Measurements from ENCODE around the gene MYRF.
A peak's percentile ranks its signal among the peaks of the same experiment; 100 is the strongest.

The MYRF gene

GRCh38 chr11:61793083-61793828 lies 40.8 kb downstream of the MYRF start:
- no peak for DNase-seq (ENCODE audit: low spot score)

GRCh38 chr11:61793829-61794204 lies 41.4 kb downstream of the MYRF start:
- no peak for DNase-seq (ENCODE audit: low spot score)

DNA sequence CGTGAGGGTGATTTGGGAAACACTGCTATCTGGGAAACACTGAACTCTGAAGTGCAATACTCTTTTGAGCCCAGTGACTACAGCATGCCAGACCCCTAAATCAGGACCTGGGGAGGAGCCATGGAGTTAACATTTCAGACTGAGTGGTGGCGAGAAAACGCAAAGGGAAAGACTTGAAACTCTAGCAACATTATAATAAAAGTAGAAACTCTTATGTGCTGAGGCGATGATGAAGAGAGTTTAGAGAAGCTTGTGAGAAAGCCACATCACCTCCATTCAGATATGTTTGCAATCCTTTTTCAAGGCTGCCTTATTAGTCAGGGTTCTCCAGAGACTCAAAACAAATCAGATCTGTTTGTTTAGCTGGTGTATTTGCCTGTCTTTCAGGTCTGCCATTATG lies 42.1 kb downstream of the MYRF start:
- DNase-seq (ENCODE audit: low spot score) = no peak

DNA sequence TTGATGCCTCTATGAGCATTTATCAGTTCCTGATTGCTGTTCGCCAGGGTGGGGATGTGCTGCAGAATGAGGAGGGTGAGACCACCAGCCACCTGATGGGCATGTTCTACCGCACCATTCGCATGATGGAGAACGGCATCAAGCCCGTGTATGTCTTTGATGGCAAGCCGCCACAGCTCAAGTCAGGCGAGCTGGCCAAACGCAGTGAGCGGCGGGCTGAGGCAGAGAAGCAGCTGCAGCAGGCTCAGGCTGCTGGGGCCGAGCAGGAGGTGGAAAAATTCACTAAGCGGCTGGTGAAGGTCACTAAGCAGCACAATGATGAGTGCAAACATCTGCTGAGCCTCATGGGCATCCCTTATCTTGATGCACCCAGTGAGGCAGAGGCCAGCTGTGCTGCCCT lies 43.0 kb downstream of the MYRF start:
- no peak for DNase-seq (ENCODE audit: low spot score)

- DNase-seq (ENCODE audit: low spot score) = no peak
Measured at GRCh38 chr11:61795876-61796526, 43.6 kb downstream of the MYRF start.

- DNase-seq (ENCODE audit: low spot score) = peak; percentile 78
Measured at GRCh38 chr11:61797263-61797944, 45.0 kb downstream of the MYRF start.

- DNase-seq (ENCODE audit: low spot score) = no peak
Measured at GRCh38 chr11:61799665-61800284, 47.3 kb downstream of the MYRF start.

DNA sequence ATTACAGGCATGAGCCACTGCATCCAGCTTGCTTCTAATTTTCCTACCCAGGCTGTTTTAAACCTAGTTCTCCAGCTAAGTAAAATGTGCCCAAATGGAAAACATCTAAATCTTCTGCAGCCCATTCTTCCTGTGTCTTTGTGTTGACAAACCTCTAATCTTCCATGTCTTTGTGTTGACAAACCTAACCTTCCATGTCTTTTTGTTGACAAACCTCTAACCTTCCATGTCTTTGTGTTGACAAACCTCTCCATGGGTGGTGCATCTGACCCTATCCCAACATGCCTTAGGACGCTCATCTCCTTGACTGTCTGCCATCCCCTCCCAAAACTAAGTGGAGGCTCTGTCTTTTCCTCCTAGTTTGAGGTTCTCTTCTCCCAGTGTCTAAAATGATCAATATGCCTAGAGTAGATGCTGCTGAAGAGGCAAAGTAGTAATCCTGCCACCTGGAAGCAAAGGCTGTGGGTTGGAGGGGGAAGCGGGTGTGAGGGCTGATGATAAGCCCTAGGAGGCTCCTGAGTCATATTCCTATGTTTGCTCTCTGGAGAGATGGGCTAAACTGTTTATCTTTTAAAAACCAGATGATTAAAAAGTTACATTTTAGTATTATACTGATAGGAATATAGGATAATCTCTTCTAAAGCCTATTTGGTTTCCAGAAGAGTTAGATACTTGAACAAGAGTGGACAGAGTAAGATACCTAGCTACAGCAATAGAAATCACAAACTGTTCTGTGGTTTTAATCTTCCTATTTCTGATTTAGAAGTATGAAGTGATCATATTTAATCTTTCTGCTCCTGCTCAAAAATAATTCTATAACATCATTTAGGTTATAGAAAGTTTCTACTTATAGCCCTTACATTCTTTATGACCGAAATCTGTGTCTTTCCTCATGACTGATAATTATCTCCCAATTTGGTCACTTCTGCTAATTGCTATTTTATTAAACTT lies 48.2 kb downstream of the MYRF start:
- no peak for DNase-seq (ENCODE audit: low spot score)

DNA sequence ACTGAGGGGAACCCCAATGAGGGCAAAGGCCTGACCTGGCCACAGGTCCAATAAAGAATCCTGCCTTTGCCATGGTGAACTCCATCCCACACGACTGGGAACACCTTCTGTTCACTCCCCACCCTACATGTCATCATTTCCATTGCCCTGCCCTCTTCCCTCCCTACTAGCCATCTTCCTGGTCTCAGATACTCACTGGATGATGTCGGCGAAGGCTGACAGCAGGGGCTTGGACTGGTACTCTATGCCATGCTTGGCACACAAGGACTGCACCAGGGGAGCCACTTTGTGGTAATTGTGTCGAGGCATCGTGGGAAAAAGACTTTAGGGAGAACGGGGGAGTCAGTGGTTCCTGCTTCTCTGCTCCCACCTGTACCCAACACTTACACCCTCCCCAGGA lies 50.2 kb downstream of the MYRF start:
- DNase-seq (ENCODE audit: low spot score) = no peak

- DNase-seq (ENCODE audit: low spot score) = no peak
Measured at GRCh38 chr11:61803889-61804647, 51.6 kb downstream of the MYRF start.

DNA sequence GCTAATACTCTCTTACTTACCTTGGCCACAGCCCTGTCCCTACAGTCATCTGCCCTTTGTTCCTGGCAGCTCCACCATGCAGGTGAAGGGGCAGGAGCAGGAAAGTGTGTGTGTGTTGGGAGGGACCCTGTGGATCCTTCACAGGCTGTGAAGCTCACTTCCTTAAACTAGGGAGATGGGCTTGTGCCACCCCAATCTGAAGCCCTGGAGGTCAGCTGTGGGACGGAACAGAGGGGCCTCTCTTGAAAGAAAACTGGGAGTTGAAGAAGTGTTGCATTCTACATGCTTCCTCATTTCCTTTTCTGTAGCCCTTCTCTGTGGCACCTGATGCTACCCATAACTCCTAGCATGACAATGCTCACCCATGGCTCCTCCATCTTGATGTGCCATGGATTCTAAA lies 52.7 kb downstream of the MYRF start:
- no peak for DNase-seq (ENCODE audit: low spot score)

- no peak for DNase-seq (ENCODE audit: low spot score)
Measured at GRCh38 chr11:61806785-61807184, 54.3 kb downstream of the MYRF start.

DNA sequence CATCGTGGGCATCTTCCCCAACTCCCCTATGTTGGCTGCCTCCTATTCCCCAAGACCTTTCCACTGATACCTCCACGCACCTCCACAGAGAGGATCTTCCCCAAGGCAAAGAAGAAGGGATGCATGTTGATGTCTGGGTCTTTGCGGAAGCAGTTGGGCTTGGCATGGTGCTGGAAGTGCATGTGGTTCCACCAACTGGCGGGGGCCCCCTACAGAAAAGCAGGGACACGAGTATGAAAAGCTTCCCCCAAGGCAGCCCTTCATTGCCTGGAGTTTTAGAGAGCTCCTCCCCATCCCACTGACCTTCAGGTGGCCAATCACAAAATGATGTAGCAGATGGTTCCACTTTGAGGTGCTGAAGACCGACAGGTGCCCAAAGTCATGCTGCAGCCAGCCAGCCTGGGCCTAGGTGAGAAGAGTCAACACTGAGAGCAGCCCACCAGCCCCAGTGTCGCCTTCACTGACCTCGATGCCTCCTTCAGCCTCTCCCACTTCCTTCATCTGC lies 58.3 kb downstream of the MYRF start:
- no peak for DNase-seq (ENCODE audit: low spot score)

GRCh38 chr11:61811831-61812230 lies 59.4 kb downstream of the MYRF start:
- no peak for DNase-seq (ENCODE audit: low spot score)

- no peak for DNase-seq (ENCODE audit: low spot score)
Measured at GRCh38 chr11:61812736-61813411, 60.4 kb downstream of the MYRF start.

DNA sequence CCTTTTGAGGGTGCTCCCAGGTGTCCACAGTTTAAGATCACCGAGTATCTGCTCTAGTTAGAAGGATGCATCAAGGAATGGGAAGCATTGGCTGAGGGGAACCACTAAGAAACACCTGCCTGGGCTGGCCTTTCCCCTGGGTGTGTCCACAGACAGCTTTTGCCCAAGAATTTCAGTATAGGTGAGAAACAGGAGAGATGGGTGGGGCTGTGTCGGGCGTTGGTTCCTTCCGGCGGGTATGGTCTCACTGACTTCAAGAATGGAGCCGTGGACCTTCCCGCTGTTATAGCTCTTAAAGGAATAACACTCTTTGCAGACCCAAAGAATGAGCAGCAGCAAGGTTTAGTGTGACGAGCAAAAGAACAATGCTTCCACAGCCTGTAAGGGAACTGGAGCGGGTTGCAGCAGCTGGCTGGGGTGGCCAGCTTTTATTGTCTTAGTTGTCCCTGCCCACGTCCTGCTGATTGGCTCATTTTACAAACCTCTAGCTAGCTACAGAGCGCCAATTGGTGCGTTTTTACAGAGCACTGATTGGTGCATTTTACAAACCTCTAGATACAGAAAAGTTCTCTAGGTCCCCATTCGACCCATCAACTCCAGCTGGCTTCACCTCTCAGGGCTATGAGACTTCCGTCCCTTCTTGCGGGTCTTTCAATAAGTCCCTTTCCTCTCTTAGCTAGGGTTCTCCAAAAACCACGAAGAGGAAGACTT lies 62.0 kb downstream of the MYRF start:
- peak; percentile 71 for DNase-seq (ENCODE audit: low spot score)

DNA sequence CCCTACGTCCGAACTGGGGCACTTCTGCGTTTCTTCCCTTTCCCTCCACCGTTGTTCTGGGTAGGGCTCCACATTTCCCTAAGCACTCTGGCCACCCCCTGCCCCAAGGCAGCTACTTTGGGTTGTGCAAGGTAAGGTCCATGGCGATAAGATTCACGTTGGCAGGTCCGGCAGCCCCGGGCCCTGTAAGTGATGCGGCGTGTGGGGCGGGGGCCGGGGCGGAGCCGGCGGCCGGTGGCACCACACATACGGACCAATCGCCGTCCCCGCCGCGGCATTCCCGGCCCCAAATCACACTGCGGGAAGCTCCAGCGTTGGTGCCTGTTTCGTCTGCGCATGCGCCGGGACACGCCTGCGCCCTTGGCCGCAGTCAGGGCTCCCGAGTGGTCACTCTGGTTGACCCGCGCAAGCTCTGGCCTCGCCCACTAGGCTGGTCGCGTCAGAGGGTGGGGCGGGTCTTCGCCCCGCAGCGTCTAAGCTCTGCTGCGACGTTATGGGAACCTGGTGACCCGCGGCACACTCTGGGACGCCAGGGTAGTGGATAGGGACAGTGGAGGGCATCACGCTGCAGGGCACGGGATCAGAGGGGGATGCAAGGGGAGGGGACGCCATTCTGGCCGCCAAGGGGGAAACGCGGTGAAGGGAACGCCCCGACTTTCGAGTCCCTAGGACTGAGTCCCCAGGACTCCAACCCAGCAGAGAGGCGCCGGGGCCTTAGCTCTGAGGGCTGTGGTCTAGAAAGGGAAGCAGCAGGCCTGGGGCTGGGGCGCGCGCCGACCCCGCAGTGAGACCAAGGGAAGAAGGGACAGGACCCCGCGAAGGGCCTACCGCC lies 62.7 kb downstream of the MYRF start:
- peak; percentile 97 for DNase-seq (ENCODE audit: low spot score)

All from SK-N-DZ (cell line).